ENCODE results near the gene RPS6KA5.

GRCh38 chr14:90837355-90837754 lies 223.1 kb downstream of the RPS6KA5 start:
- no peak for TF ChIP-seq GATA2 (CRISPR knock-in tag; IDR thresholded peaks at IDR 0.05)
- no peak for TF ChIP-seq GABPB1 (CRISPR knock-in tag; IDR thresholded peaks at IDR 0.05)
- no peak for TF ChIP-seq ZBTB33 (CRISPR knock-in tag; IDR thresholded peaks at IDR 0.05)
- TF ChIP-seq MAFK (IDR thresholded peaks at IDR 0.05; ENCODE audit: low read length) = no peak
- no peak for TF ChIP-seq ATF2 (CRISPR knock-in tag; IDR thresholded peaks at IDR 0.05)
- TF ChIP-seq FOXM1 (IDR thresholded peaks at IDR 0.05; ENCODE audit: low read depth) = no peak
- no peak for TF ChIP-seq FOXM1 (CRISPR knock-in tag; IDR thresholded peaks at IDR 0.05; ENCODE audit: low read depth)
- TF ChIP-seq ZNF384 (IDR thresholded peaks at IDR 0.05; ENCODE audit: low read depth, low read length) = no peak
- no peak for TF ChIP-seq KDM5B (IDR thresholded peaks at IDR 0.05; ENCODE audit: insufficient replicate concordance, low read depth, low read length)
- no peak for TF ChIP-seq HDAC1 (IDR thresholded peaks at IDR 0.05)
- no peak for TF ChIP-seq POLR2A (conservative IDR thresholded peaks at IDR 0.05)
- TF ChIP-seq ATF3 (IDR thresholded peaks at IDR 0.05) = no peak
- no peak for TF ChIP-seq ATF3 (CRISPR knock-in tag; conservative IDR thresholded peaks at IDR 0.05)
- no peak for TF ChIP-seq ZNF589 (CRISPR knock-in tag; IDR thresholded peaks at IDR 0.05; ENCODE audit: low read depth)
- TF ChIP-seq TARDBP (IDR thresholded peaks at IDR 0.05) = no peak
- no peak for TF ChIP-seq EWSR1 (IDR thresholded peaks at IDR 0.05; ENCODE audit: borderline replicate concordance, low read depth, partially characterized antibody)
